GM18870 (cell line): ENCODE data around the gene SLC6A13.
"Not testable (repeated sequence)": the region's sequence is repeated elsewhere in the genome, so short reads cannot be mapped to it uniquely, and the experiment has no call there.

Source experiments
- ATAC-seq: cut with Tn5 transposase; IDR thresholded peaks from one replicate; pipeline ENCODE4 v1.9.1; 2021; ENCODE audit warnings: moderate library complexity; ENCODE audit not compliant: unreplicated experiment

SLC6A13 gene

GRCh38 chr12:265096-265495, 2.5 kb upstream of the SLC6A13 start:
- ATAC-seq: no peak

- no peak for ATAC-seq
Observed at GRCh38 chr12:264269-264668, 1.6 kb upstream of the SLC6A13 start.

- no peak for ATAC-seq
Observed at GRCh38 chr12:263574-263973, 938 bp upstream of the SLC6A13 start.

- ATAC-seq: no peak
Observed at GRCh38 chr12:262113-262512, 523 bp downstream of the SLC6A13 start.

GRCh38 chr12:257521-258321, 4.9 kb downstream of the SLC6A13 start:
- ATAC-seq: no peak

- no peak for ATAC-seq
Observed at GRCh38 chr12:256958-257357, 5.7 kb downstream of the SLC6A13 start.

- no peak for ATAC-seq
Observed at GRCh38 chr12:256225-256624, 6.4 kb downstream of the SLC6A13 start.

GRCh38 chr12:254912-255311, 7.7 kb downstream of the SLC6A13 start:
- ATAC-seq: no peak

- ATAC-seq: no peak
Observed at GRCh38 chr12:254039-254438, 8.6 kb downstream of the SLC6A13 start.

GRCh38 chr12:253116-253831, 9.4 kb downstream of the SLC6A13 start:
- no peak for ATAC-seq

GRCh38 chr12:252636-253035, 10.0 kb downstream of the SLC6A13 start:
- no peak for ATAC-seq

- ATAC-seq: no peak
Observed at GRCh38 chr12:247271-247670, 15.4 kb downstream of the SLC6A13 start.

- no peak for ATAC-seq
Observed at GRCh38 chr12:243381-243780, 19.3 kb downstream of the SLC6A13 start.

GRCh38 chr12:242496-242895, 20.1 kb downstream of the SLC6A13 start:
- no peak for ATAC-seq

- ATAC-seq: no peak
Observed at GRCh38 chr12:241266-241665, 21.4 kb downstream of the SLC6A13 start.

GRCh38 chr12:240566-240965, 22.1 kb downstream of the SLC6A13 start:
- no peak for ATAC-seq

GRCh38 chr12:238736-239398, 23.8 kb downstream of the SLC6A13 start:
- no peak for ATAC-seq

GRCh38 chr12:238116-238515, 24.5 kb downstream of the SLC6A13 start:
- no peak for ATAC-seq

GRCh38 chr12:237026-237815, 25.4 kb downstream of the SLC6A13 start:
- ATAC-seq: no peak

- no peak for ATAC-seq
Observed at GRCh38 chr12:236445-236844, 26.2 kb downstream of the SLC6A13 start.

- not testable (repeated sequence) for ATAC-seq
Observed at GRCh38 chr12:235967-236366, 26.7 kb downstream of the SLC6A13 start.
